Endodermal cell (in vitro differentiated cells): ENCODE measurements around the gene HOXD8. TPM values are rescaled to one million over a fixed set of nuclear protein-coding genes. Genes with fewer than 3 reads are reported as not detected.

Experiments used
- DNase-seq: peaks from one replicate; pipeline ENCODE4 v3.0.0-alpha.2; 2017
- H3K27ac ChIP-seq: 2 replicates; pipeline ENCODE4 v1.5.1; 2013; ENCODE audit warnings: mild to moderate bottlenecking, low read depth, low read length, moderate library complexity
- H3K27me3 ChIP-seq: 2 replicates; pipeline ENCODE4 v1.6.1; 2013; ENCODE audit warnings: mild to moderate bottlenecking, low read length, moderate library complexity; ENCODE audit not compliant: insufficient read depth, control insufficient read depth, poor library complexity, severe bottlenecking
- H3K36me3 ChIP-seq: 2 replicates; pipeline ENCODE4 v1.7.0; 2013; ENCODE audit warnings: mild to moderate bottlenecking, low read length, moderate library complexity; ENCODE audit not compliant: control insufficient read depth, insufficient read depth
- H3K4me1 ChIP-seq: one replicate; pipeline ENCODE4 v1.7.0; 2013; ENCODE audit warnings: low read length; ENCODE audit not compliant: control insufficient read depth, insufficient read depth
- H3K4me3 ChIP-seq: 2 replicates; pipeline ENCODE4 v1.5.1; 2013; ENCODE audit warnings: mild to moderate bottlenecking, low read length, moderate library complexity
- H3K9ac ChIP-seq: 2 replicates; pipeline ENCODE4 v1.6.1; 2013; ENCODE audit warnings: mild to moderate bottlenecking, low read length, moderate library complexity; ENCODE audit not compliant: poor library complexity, severe bottlenecking; ENCODE audit errors: extremely low read depth
- H3K9me3 ChIP-seq: 2 replicates; pipeline ENCODE4 v1.6.1; 2013; ENCODE audit warnings: mild to moderate bottlenecking, low read length, moderate library complexity; ENCODE audit not compliant: control insufficient read depth
- H3K27ac Mint-ChIP-seq: 2 replicates; pipeline ENCODE4 v1.8.0; 2020; ENCODE audit warnings: mixed read lengths
- H3K27me3 Mint-ChIP-seq: 2 replicates; pipeline ENCODE4 v1.8.0; 2021; ENCODE audit warnings: mild to moderate bottlenecking, mixed read lengths; ENCODE audit not compliant: insufficient read depth
- H3K36me3 Mint-ChIP-seq: 2 replicates; pipeline ENCODE4 v1.8.0; 2020; ENCODE audit warnings: low read depth, mixed read lengths
- H3K4me1 Mint-ChIP-seq: 2 replicates; pipeline ENCODE4 v1.8.0; 2020; ENCODE audit warnings: mixed read lengths
- H3K4me3 Mint-ChIP-seq: 2 replicates; pipeline ENCODE4 v1.8.0; 2020; ENCODE audit warnings: mild to moderate bottlenecking, moderate library complexity, mixed read lengths
- H3K9me3 Mint-ChIP-seq: 2 replicates; pipeline ENCODE4 v1.8.0; 2020; ENCODE audit warnings: mild to moderate bottlenecking, mixed read lengths
- WGBS, 2 experiments: methylation state at CpG; one replicate each; pipeline versions ENCODE4 v1.1.5 to v1.1.7; 2013; ENCODE audit warnings: missing lambda C conversion rate in 2 of 2, mixed read lengths in 1 of 2; ENCODE audit not compliant: insufficient coverage in 1 of 2, insufficient read length in 1 of 2; 5-methylcytosine and 5-hydroxymethylcytosine counted together
- total RNA-seq, 2 donors: library from RNA; stranded (reverse); fragmentation: NEBNext Ultra II Directional in 1 of 2; extraction: Animal tissue kit (Norgen Biotek cat#: 25700) in 1 of 2; gene quantifications; 2 replicates in 1 of 2; 3 replicates in 1 of 2; pipeline ENCODE4 v1.2.1, GENCODE V29; 2021
- TF ChIP-seq, protein P1 (sequence below): fragments of 200-600 bp; sonication (generic); conservative IDR thresholded peaks from 2 replicates; pipeline ENCODE4 v1.5.0; 2021; ENCODE audit warnings: antibody characterized with exemption, mild to moderate bottlenecking

HOXD8 gene
- total RNA-seq, 2 donors from 2014 or later: not detected

DNA sequence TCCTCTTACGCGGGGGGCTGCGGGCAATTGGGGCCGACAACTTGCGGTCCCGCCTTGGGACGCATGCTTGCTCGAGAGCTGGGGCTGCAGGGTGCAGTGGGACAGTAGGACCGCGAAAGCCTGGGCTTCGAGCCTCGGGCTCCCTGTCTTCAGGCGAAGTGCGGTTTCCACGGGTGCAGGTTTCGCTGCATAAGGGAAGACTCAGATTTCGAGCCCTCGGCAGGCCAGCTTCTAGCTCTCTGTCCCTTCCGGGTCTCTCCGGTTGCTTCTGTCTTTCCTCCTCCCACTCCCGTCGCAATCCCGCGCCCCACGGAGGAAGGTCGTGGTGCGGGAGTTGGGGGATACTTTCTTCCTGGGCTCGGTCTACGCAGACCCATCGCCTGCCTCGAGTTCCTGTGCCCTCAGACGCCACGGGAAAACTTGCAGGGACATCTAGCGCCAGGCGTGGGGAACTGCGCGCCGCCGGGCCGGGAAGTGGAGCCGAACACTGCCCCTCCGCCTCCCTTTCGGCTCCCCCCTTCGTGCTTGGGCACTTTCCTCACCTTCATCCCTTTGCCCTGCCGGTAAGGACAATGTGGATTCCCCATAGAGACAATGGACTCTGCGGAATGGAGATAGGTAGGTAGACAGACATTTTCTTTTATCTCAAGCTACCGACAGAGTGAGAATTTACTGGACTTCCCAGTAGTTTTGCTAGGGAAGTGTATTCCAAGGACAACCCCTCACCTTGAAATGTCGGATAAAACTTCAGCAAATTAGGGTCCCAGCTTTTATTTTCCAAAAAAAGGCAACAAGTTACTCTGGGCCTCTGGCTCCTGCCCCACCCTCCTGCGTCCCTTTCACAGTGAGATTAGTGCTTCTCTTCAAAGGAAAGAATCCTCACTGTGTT lies 41.2 kb upstream of the HOXD8 start:
- no peak overlapping the region for H3K27ac ChIP-seq
- Mint-ChIP-seq H3K36me3 (no peaks in the 10 kb centered on the region), H3K27ac (no peak overlapping the region), H3K4me3 (peak overlapping the region; percentile 54), H3K9me3 (no peaks in the 10 kb centered on the region), H3K27me3 (peaks cover 96% of the 10 kb centered on the region), H3K4me1 (peaks cover 44% of the 10 kb centered on the region)
- no peak overlapping the region for H3K9ac ChIP-seq
- peaks cover 97% of the 10 kb centered on the region for H3K27me3 ChIP-seq
- no peaks in the 10 kb centered on the region for H3K36me3 ChIP-seq
- H3K4me3 ChIP-seq: peak overlapping the region; percentile 61
- whole genome bisulfite sequencing, 2 experiments: 2 to 8% methylated on average over 13 to 49 of the region's 49 CpGs
- peaks cover 5% of the 10 kb centered on the region for H3K9me3 ChIP-seq
- DNase-seq: peak; percentile 92
- H3K4me1 ChIP-seq: peaks cover 12% of the 10 kb centered on the region
- TF ChIP-seq, protein P1, sequence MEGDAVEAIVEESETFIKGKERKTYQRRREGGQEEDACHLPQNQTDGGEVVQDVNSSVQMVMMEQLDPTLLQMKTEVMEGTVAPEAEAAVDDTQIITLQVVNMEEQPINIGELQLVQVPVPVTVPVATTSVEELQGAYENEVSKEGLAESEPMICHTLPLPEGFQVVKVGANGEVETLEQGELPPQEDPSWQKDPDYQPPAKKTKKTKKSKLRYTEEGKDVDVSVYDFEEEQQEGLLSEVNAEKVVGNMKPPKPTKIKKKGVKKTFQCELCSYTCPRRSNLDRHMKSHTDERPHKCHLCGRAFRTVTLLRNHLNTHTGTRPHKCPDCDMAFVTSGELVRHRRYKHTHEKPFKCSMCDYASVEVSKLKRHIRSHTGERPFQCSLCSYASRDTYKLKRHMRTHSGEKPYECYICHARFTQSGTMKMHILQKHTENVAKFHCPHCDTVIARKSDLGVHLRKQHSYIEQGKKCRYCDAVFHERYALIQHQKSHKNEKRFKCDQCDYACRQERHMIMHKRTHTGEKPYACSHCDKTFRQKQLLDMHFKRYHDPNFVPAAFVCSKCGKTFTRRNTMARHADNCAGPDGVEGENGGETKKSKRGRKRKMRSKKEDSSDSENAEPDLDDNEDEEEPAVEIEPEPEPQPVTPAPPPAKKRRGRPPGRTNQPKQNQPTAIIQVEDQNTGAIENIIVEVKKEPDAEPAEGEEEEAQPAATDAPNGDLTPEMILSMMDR: peak; percentile 77

DNA sequence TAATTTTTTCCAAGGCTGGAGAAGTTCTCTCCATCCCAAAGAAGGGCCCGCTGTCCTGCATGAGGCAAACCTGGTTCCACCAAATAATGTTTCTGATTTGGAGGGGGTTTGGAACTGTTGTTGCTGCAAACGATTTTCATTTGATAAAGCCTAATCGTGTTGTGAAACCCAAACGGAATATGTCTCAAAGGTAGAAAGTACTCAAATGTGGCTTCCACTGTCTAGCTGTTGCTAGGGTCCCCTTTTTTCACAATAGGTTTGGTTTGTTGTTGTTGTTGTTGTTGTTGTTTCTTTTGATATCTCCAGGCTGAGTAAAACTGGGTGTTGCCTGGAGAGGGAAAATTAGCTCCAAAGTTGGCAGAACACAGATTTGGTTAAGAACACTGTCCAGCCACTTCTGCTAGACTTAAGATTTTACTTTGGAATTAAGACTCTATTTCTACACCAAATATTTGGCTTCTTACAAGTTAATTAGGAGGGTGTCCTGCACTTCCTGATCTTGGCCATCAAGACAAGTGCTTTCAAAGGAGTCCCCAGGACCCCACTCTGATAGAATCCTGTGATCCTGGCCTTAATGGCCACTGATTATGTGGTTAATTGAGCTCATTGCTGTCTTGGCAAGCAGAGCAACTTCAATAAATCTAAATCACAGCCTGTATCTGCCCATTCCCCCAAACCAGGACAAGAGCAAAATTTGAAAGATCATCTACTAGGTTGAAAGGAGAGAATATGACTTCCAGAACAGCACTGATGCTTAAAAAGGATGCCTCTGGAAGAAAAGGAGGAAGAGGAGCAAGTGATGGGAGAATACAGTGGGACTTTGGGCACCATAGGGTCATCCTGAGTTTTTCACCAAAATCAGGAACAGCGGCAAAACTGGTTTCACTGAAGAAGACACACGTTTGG lies 40.3 kb upstream of the HOXD8 start:
- H3K4me3 ChIP-seq: no peak overlapping the region
- no peak overlapping the region for H3K27ac Mint-ChIP-seq
- no peak overlapping the region for H3K4me3 Mint-ChIP-seq
- DNase-seq: no peak
- no peak overlapping the region for H3K27ac ChIP-seq
- WGBS, 2 experiments: 19 to 23% methylated on average over 6 of the region's 6 CpGs
- no peaks in the 10 kb centered on the region for H3K36me3 ChIP-seq
- no peaks in the 10 kb centered on the region for H3K36me3 Mint-ChIP-seq
- H3K9ac ChIP-seq: no peak overlapping the region
- H3K9me3 ChIP-seq: peaks cover 5% of the 10 kb centered on the region
- H3K4me1 Mint-ChIP-seq: peaks cover 39% of the 10 kb centered on the region
- peaks cover 97% of the 10 kb centered on the region for H3K27me3 ChIP-seq
- H3K9me3 Mint-ChIP-seq: no peaks in the 10 kb centered on the region
- H3K4me1 ChIP-seq: peaks cover 8% of the 10 kb centered on the region
- TF ChIP-seq, protein P1: no peak
- H3K27me3 Mint-ChIP-seq: peaks cover 96% of the 10 kb centered on the region

DNA sequence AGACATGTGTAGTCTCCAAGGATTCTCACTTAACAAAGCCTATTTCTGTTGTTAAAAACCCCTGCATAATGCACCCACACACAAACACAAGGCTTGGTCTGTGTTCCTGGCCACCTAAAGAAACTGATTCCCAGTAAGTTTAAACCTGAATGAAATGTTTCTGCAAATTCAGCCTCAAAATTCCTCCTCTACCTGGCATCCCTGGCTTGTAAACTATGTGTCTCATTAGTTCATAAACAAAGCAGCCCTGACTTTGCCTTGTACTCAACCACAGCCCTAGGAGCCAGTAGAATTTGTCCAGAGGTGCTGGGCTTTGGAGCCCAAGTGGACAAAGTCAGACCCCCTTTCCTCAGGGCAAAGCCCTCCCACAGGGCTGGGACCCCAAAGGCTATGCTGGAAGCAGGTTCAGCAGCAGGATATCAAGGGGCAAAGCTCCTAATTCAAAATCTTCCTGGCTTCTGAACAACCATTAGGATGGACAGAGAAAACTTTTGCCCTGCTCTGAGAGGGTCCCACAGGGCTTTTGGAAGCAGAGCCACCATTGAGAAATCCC lies 39.6 kb upstream of the HOXD8 start:
- no peak for DNase-seq
- peaks cover 97% of the 10 kb centered on the region for H3K27me3 ChIP-seq
- no peaks in the 10 kb centered on the region for H3K36me3 ChIP-seq
- H3K9ac ChIP-seq: no peak overlapping the region
- Mint-ChIP-seq H3K27me3 (peaks cover 96% of the 10 kb centered on the region), H3K9me3 (no peaks in the 10 kb centered on the region), H3K36me3 (no peaks in the 10 kb centered on the region), H3K27ac (no peak overlapping the region), H3K4me1 (peaks cover 34% of the 10 kb centered on the region), H3K4me3 (no peak overlapping the region)
- H3K27ac ChIP-seq: no peak overlapping the region
- peaks cover 5% of the 10 kb centered on the region for H3K9me3 ChIP-seq
- peaks cover 8% of the 10 kb centered on the region for H3K4me1 ChIP-seq
- no peak overlapping the region for H3K4me3 ChIP-seq
- TF ChIP-seq, protein P1: no peak
